H9 (cell line): ENCODE results near the gene CXorf58. TPM values are rescaled to one million over a fixed set of nuclear protein-coding genes. Genes with fewer than 3 reads are reported as not detected.

ENCODE experiments used
- DNase-seq: peaks from one replicate; pipeline ENCODE4 v3.0.0-alpha.2; 2017
- H2AFZ ChIP-seq: one replicate; pipeline ENCODE4 v1.6.1; 2013; ENCODE audit warnings: mild to moderate bottlenecking, low read length, control low read depth, moderate library complexity
- H2AK5ac ChIP-seq: 2 replicates; pipeline ENCODE4 v1.6.1; 2013; ENCODE audit warnings: low read length, control low read depth, mixed read lengths; ENCODE audit not compliant: insufficient read length
- H2BK120ac ChIP-seq: one replicate; pipeline ENCODE4 v1.6.1; 2013; ENCODE audit warnings: low read depth, mild to moderate bottlenecking, low read length, control low read depth, inconsistent platforms; ENCODE audit not compliant: poor library complexity, severe bottlenecking
- H2BK12ac ChIP-seq: 2 replicates; pipeline ENCODE4 v1.6.1; 2013; ENCODE audit warnings: low read length, control low read depth, mixed read lengths, low read depth; ENCODE audit not compliant: insufficient read length
- H2BK15ac ChIP-seq: 2 replicates; pipeline ENCODE4 v1.6.1; 2013; ENCODE audit warnings: low read depth, low read length, control low read depth
- H2BK20ac ChIP-seq: one replicate; pipeline ENCODE4 v1.6.1; 2013; ENCODE audit warnings: low read depth, mild to moderate bottlenecking, low read length, control low read depth, inconsistent platforms; ENCODE audit not compliant: poor library complexity, severe bottlenecking
- H2BK5ac ChIP-seq: 2 replicates; pipeline ENCODE4 v1.6.1; 2013; ENCODE audit warnings: low read length, control low read depth, mixed read lengths; ENCODE audit not compliant: insufficient read length
- H3K14ac ChIP-seq: 2 replicates; pipeline ENCODE4 v1.6.1; 2013; ENCODE audit warnings: low read length, control low read depth; ENCODE audit not compliant: insufficient read depth
- H3K18ac ChIP-seq: 2 replicates; pipeline ENCODE4 v1.6.1; 2013; ENCODE audit warnings: low read depth, mild to moderate bottlenecking, mixed read lengths, low read length, control low read depth; ENCODE audit not compliant: insufficient read length
- H3K23ac ChIP-seq: 2 replicates; pipeline ENCODE4 v1.6.1; 2013; ENCODE audit warnings: low read length, control low read depth, mixed read lengths, low read depth; ENCODE audit not compliant: insufficient read length
- H3K23me2 ChIP-seq: 2 replicates; pipeline ENCODE4 v1.6.1; 2013; ENCODE audit warnings: low read depth, mild to moderate bottlenecking, mixed read lengths, low read length, control low read depth; ENCODE audit not compliant: insufficient read length, poor library complexity, severe bottlenecking
- H3K27ac ChIP-seq: 2 replicates; pipeline ENCODE4 v1.5.1; 2013; ENCODE audit warnings: low read length, control low read depth, mixed read lengths, low read depth; ENCODE audit not compliant: insufficient read length
- H3K27me3 ChIP-seq: 2 replicates; pipeline ENCODE4 v1.6.1; 2013; ENCODE audit warnings: low read length, control low read depth, inconsistent platforms; ENCODE audit not compliant: insufficient read depth
- H3K4ac ChIP-seq: 2 replicates; pipeline ENCODE4 v1.6.1; 2013; ENCODE audit warnings: low read depth, mild to moderate bottlenecking, control low read depth, inconsistent platforms, low read length, moderate library complexity
- H3K4me1 ChIP-seq: 2 replicates; pipeline ENCODE4 v1.6.1; 2013; ENCODE audit warnings: low read length, control low read depth, inconsistent platforms; ENCODE audit not compliant: insufficient read depth
- H3K4me2 ChIP-seq: 2 replicates; pipeline ENCODE4 v1.6.1; 2013; ENCODE audit warnings: low read length, control low read depth, mixed read lengths; ENCODE audit not compliant: insufficient read length, insufficient read depth
- H3K56ac ChIP-seq: 2 replicates; pipeline ENCODE4 v1.6.1; 2013; ENCODE audit warnings: low read depth, mild to moderate bottlenecking, mixed read lengths, low read length, control low read depth; ENCODE audit not compliant: insufficient read length
- H3K79me1 ChIP-seq: 2 replicates; pipeline ENCODE4 v1.6.1; 2013; ENCODE audit warnings: low read depth, mild to moderate bottlenecking, moderate library complexity, low read length, control low read depth, inconsistent platforms; ENCODE audit not compliant: insufficient read depth, poor library complexity, severe bottlenecking
- H3K79me2 ChIP-seq: 2 replicates; pipeline ENCODE4 v1.6.1; 2013; ENCODE audit warnings: low read length, control low read depth, inconsistent platforms; ENCODE audit not compliant: insufficient read depth
- H3K9ac ChIP-seq: 2 replicates; pipeline ENCODE4 v1.6.1; 2013; ENCODE audit warnings: low read length, control low read depth, mixed read lengths; ENCODE audit not compliant: insufficient read length; ENCODE audit errors: extremely low read depth
- H3K9me3 ChIP-seq: one replicate; pipeline ENCODE4 v1.6.1; 2013; ENCODE audit warnings: low read depth, low read length, inconsistent platforms; ENCODE audit not compliant: control insufficient read depth
- H3T11ph ChIP-seq: one replicate; pipeline ENCODE4 v1.6.1; 2013; ENCODE audit warnings: mild to moderate bottlenecking, low read length, control low read depth, inconsistent platforms
- H4K20me1 ChIP-seq: one replicate; pipeline ENCODE4 v1.6.1; 2013; ENCODE audit not compliant: control insufficient read depth, insufficient read length, insufficient read depth
- H4K5ac ChIP-seq: 2 replicates; pipeline ENCODE4 v1.6.1; 2013; ENCODE audit warnings: low read depth, mild to moderate bottlenecking, mixed read lengths, low read length, control low read depth; ENCODE audit not compliant: insufficient read length
- H4K8ac ChIP-seq: replicated peaks from 2 replicates; pipeline ENCODE4 v1.6.1; 2013; ENCODE audit warnings: low read length, control low read depth, mixed read lengths, low read depth; ENCODE audit not compliant: insufficient read length
- H4K91ac ChIP-seq: 2 replicates; pipeline ENCODE4 v1.6.1; 2013; ENCODE audit warnings: low read depth, mild to moderate bottlenecking, moderate library complexity, mixed read lengths, low read length, control low read depth; ENCODE audit not compliant: insufficient read length
- H3K27ac Mint-ChIP-seq, 3 experiments: 2 replicates in 2 of 3; 3 replicates in 1 of 3; pipeline ENCODE4 v1.8.0; 2020 to 2021; ENCODE audit warnings: mixed read lengths in 3 of 3, mild to moderate bottlenecking in 1 of 3, moderate library complexity in 1 of 3
- H3K27me3 Mint-ChIP-seq: 2 replicates; pipeline ENCODE4 v1.8.0; 2021; ENCODE audit warnings: low read depth, mild to moderate bottlenecking, moderate library complexity, mixed read lengths
- H3K36me3 Mint-ChIP-seq, 3 experiments: 2 replicates in 2 of 3; 3 replicates in 1 of 3; pipeline ENCODE4 v1.8.0; 2020 to 2021; ENCODE audit warnings: low read depth in 3 of 3, mixed read lengths in 3 of 3; ENCODE audit not compliant: insufficient read depth in 1 of 3
- H3K4me1 Mint-ChIP-seq, 2 experiments: 2 replicates each; pipeline ENCODE4 v1.8.0; 2020; ENCODE audit warnings: mixed read lengths in 2 of 2
- H3K4me3 Mint-ChIP-seq, 2 experiments: 2 replicates in 1 of 2; 3 replicates in 1 of 2; pipeline ENCODE4 v1.8.0; 2020 to 2021; ENCODE audit warnings: mild to moderate bottlenecking in 2 of 2, mixed read lengths in 2 of 2, moderate library complexity in 1 of 2
- H3K9me3 Mint-ChIP-seq, 2 experiments: 2 replicates in 1 of 2; 3 replicates in 1 of 2; pipeline ENCODE4 v1.8.0; 2020; ENCODE audit warnings: mild to moderate bottlenecking in 2 of 2, mixed read lengths in 2 of 2, moderate library complexity in 1 of 2
- CTCF ChIP-seq: fragments of 200-600 bp; sonication (generic); conservative IDR thresholded peaks from 3 replicates; pipeline ENCODE4 v1.8.0; 2021; ENCODE audit warnings: antibody characterized with exemption, mild to moderate bottlenecking
- WGBS: extraction: QIAGEN DNeasy Blood & Tissue Kit; methylation state at CpG from one replicate; pipeline ENCODE4 v1.1.7; 2013; ENCODE audit warnings: missing lambda C conversion rate, low lambda C conversion rate, mixed read lengths; ENCODE audit not compliant: insufficient read length; ENCODE audit errors: extremely low coverage; 5-methylcytosine and 5-hydroxymethylcytosine counted together
- total RNA-seq: library from RNA; stranded (reverse); gene quantifications from 2 replicates; pipeline ENCODE4 v1.2.1, GENCODE V29; 2021

The CXorf58 gene
- total RNA-seq, 1 experiment from 2014 or later: not detected

GRCh38 chrX:23919148-23919547, 11.3 kb downstream of the CXorf58 start:
- H3K4me1 ChIP-seq: no peaks in the 10 kb centered on the region
- H3T11ph ChIP-seq: no peak overlapping the region
- H2BK20ac ChIP-seq: no peak overlapping the region
- no CpG with 5 or more reads among the region's 1 CpG for WGBS
- no peaks in the 10 kb centered on the region for H3K9me3 ChIP-seq
- no peak overlapping the region for H2BK5ac ChIP-seq
- H3K4me2 ChIP-seq: no peak overlapping the region
- no peak overlapping the region for H3K27ac ChIP-seq
- no peak overlapping the region for H3K56ac ChIP-seq
- no peaks in the 10 kb centered on the region for H3K79me1 ChIP-seq
- no peaks in the 10 kb centered on the region for H3K79me2 ChIP-seq
- no peak overlapping the region for H3K23ac ChIP-seq
- TF ChIP-seq CTCF: no peak
- H3K14ac ChIP-seq: no peak overlapping the region
- H3K4ac ChIP-seq: no peak overlapping the region
- peaks cover 10 to 11% of the 10 kb centered on the region in 2 experiments for H3K4me1 Mint-ChIP-seq
- H3K27me3 ChIP-seq: no peaks in the 10 kb centered on the region
- H2BK15ac ChIP-seq: no peak overlapping the region
- no peak overlapping the region for H3K27ac Mint-ChIP-seq
- no peaks in the 10 kb centered on the region for H3K27me3 Mint-ChIP-seq
- no peak overlapping the region for H3K4me3 Mint-ChIP-seq
- H4K20me1 ChIP-seq: no peaks in the 10 kb centered on the region
- H4K5ac ChIP-seq: no peak overlapping the region
- no peak overlapping the region for H2BK12ac ChIP-seq
- H2BK120ac ChIP-seq: no peak overlapping the region
- H3K36me3 Mint-ChIP-seq: no peaks in the 10 kb centered on the region
- H3K9ac ChIP-seq: no peak overlapping the region
- no peaks in the 10 kb centered on the region for H3K23me2 ChIP-seq
- H4K91ac ChIP-seq: no peak overlapping the region
- no peaks in the 10 kb centered on the region for H3K9me3 Mint-ChIP-seq
- H2AFZ ChIP-seq: no peak overlapping the region
- no peak overlapping the region for H2AK5ac ChIP-seq
- no peak overlapping the region for H4K8ac ChIP-seq
- no peak for DNase-seq
- no peak overlapping the region for H3K18ac ChIP-seq
